ENCODE data around the gene IGF2BP3. TPM values are rescaled to one million over a fixed set of nuclear protein-coding genes. Genes with fewer than 3 reads are reported as not detected.

IGF2BP3 gene
- total RNA-seq, 1 donor from 2014 or later = 12.4 TPM

- Histone ChIP-seq H3K36me3 (ENCODE audit: control insufficient read depth, insufficient read depth, low read length) (no peaks in the 10 kb centered on the region), H3K27me3 (ENCODE audit: control insufficient read depth, insufficient read depth, low read length) (peaks cover 59% of the 10 kb centered on the region), H3K4me3 (ENCODE audit: low read depth, low read length) (peak overlapping the region; percentile 27)
- TF ChIP-seq, protein P1, sequence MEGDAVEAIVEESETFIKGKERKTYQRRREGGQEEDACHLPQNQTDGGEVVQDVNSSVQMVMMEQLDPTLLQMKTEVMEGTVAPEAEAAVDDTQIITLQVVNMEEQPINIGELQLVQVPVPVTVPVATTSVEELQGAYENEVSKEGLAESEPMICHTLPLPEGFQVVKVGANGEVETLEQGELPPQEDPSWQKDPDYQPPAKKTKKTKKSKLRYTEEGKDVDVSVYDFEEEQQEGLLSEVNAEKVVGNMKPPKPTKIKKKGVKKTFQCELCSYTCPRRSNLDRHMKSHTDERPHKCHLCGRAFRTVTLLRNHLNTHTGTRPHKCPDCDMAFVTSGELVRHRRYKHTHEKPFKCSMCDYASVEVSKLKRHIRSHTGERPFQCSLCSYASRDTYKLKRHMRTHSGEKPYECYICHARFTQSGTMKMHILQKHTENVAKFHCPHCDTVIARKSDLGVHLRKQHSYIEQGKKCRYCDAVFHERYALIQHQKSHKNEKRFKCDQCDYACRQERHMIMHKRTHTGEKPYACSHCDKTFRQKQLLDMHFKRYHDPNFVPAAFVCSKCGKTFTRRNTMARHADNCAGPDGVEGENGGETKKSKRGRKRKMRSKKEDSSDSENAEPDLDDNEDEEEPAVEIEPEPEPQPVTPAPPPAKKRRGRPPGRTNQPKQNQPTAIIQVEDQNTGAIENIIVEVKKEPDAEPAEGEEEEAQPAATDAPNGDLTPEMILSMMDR (IDR thresholded peaks at IDR 0.05; ENCODE audit: insufficient read depth, low read length, severe bottlenecking) = no peak
- FAIRE-seq = no peak
- no peak for DNase-seq (ENCODE audit: low read depth)
Measured at GRCh38 chr7:23469150-23469960, 936 bp downstream of the IGF2BP3 start.

DNA sequence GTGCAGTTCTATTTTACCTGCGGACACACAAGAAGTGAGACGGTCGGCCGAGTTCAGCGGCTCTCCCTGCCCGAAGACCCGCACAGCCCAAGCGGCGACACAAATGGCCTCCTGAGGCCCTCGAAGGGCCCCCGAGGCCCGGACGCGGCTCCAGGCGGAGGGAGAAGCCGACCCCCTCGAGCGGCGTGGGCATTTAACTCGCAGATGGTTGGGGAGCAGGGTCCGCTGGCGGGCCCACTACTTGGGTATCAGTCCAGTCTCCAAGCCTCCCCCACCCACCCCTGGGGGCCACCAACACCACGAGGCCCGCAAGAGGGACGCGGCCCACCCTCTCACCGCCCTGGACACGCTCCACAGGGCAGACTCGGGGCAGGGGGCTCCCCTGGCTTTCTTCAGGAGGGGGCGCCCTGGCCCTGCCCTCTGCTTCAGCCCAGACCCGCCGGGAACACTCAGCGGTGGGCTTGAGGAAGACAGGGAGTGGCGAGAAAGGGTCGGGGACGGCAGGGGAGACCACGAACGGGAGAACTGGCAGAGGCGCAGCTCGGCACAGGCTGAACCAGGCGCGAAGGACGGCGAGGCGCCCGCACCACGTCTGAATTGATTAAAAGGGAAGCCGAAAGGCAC lies 1.7 kb downstream of the IGF2BP3 start:
- FAIRE-seq (no peak), DNase-seq (ENCODE audit: low read depth) (no peak)
- TF ChIP-seq, protein P1 (IDR thresholded peaks at IDR 0.05; ENCODE audit: insufficient read depth, low read length, severe bottlenecking) = no peak
- Histone ChIP-seq H3K27me3 (ENCODE audit: control insufficient read depth, insufficient read depth, low read length) (peaks cover 59% of the 10 kb centered on the region), H3K4me3 (ENCODE audit: low read depth, low read length) (peak overlapping the region; percentile 27), H3K36me3 (ENCODE audit: control insufficient read depth, insufficient read depth, low read length) (no peaks in the 10 kb centered on the region)

GRCh38 chr7:23467806-23468525 lies 2.3 kb downstream of the IGF2BP3 start:
- DNase-seq (ENCODE audit: low read depth) (no peak), FAIRE-seq (no peak)
- H3K27me3 ChIP-seq (ENCODE audit: control insufficient read depth, insufficient read depth, low read length) = peaks cover 60% of the 10 kb centered on the region
- H3K4me3 ChIP-seq (ENCODE audit: low read depth, low read length) = peak overlapping the region; percentile 27
- no peaks in the 10 kb centered on the region for H3K36me3 ChIP-seq (ENCODE audit: control insufficient read depth, insufficient read depth, low read length)
- TF ChIP-seq, protein P1 (IDR thresholded peaks at IDR 0.05; ENCODE audit: insufficient read depth, low read length, severe bottlenecking) = no peak

DNA sequence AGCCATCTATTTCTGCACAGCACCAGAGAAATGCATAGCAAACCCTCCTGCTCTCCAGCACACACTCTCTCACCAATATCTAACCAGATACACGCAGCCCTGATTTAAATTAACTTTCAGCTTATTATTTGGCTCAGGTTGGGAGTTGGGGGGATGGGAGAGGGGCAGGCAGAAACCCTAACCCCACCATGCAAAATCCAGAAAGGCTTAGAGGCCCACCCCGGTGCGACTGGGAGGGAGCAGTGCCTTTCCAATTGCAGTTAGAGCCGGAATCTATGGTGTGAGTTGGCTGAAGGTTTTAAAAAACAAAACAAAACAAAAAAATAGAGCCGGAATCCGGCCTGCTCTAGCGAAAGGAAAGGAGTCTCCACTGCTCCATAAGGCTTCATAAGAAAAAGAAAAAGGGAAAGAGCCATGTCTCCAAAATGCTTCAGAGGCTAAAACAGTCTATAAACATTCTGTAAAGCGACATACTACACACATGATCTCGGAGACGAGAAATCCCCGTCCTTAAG lies 2.9 kb downstream of the IGF2BP3 start:
- FAIRE-seq (no peak), DNase-seq (ENCODE audit: low read depth) (no peak)
- Histone ChIP-seq H3K27me3 (ENCODE audit: control insufficient read depth, insufficient read depth, low read length) (peaks cover 61% of the 10 kb centered on the region), H3K4me3 (ENCODE audit: low read depth, low read length) (no peak overlapping the region), H3K36me3 (ENCODE audit: control insufficient read depth, insufficient read depth, low read length) (no peaks in the 10 kb centered on the region)
- TF ChIP-seq, protein P1 (IDR thresholded peaks at IDR 0.05; ENCODE audit: insufficient read depth, low read length, severe bottlenecking) = no peak

- peaks cover 34% of the 10 kb centered on the region for H3K27me3 ChIP-seq (ENCODE audit: control insufficient read depth, insufficient read depth, low read length)
- no peak for FAIRE-seq
- TF ChIP-seq, protein P1 (IDR thresholded peaks at IDR 0.05; ENCODE audit: insufficient read depth, low read length, severe bottlenecking) = peak; percentile 37
- H3K4me3 ChIP-seq (ENCODE audit: low read depth, low read length) = no peak overlapping the region
- peak; percentile 57 for DNase-seq (ENCODE audit: low read depth)
- no peaks in the 10 kb centered on the region for H3K36me3 ChIP-seq (ENCODE audit: control insufficient read depth, insufficient read depth, low read length)
Measured at GRCh38 chr7:23462846-23463245, 7.4 kb downstream of the IGF2BP3 start.

All from bronchial epithelial cell (primary cell).